ENCODE data around the gene PHOX2A.

PHOX2A gene

DNA sequence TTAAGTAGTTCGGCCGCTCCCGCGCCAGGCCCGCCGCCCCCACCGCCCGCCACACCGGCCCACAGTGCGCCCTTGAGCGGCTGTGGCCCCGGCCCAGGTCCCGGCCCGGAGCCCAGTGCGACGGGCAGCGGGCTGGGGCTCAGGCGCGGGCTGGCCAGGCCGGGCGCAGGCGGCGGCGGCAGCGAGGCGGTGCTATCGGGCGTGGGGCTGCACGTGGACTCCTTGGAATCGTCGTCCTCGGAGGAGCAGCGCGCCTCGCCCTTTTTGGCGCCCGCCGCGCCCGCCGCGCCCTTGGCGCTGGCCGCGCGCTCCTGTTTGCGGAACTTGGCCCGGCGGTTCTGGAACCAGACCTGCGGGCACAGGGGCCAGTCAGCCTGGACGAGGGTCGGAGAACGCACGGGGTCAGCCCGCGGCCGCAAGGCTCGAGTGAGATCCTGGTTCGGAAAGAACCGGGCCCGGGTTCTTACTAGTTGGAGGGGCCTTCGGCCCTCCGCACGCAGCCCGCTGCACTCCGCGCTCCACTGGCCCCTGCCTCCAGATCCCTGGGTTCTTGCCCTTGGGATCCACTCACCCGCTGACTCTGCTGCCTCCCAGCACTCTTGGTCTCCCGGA, 4.0 kb downstream of the PHOX2A start:
- DNase-seq (ENCODE audit: low read depth) = no peak
- peak overlapping the region; percentile 3; the same call in 1 of the 2 replicates for H3K4me3 ChIP-seq (ENCODE audit: control insufficient read depth, low read depth, low read length)
- TF ChIP-seq CTCF (IDR thresholded peaks at IDR 0.05; ENCODE audit: control insufficient read depth, insufficient read depth, low read depth, low read length, missing control alignments) = no peak

DNA sequence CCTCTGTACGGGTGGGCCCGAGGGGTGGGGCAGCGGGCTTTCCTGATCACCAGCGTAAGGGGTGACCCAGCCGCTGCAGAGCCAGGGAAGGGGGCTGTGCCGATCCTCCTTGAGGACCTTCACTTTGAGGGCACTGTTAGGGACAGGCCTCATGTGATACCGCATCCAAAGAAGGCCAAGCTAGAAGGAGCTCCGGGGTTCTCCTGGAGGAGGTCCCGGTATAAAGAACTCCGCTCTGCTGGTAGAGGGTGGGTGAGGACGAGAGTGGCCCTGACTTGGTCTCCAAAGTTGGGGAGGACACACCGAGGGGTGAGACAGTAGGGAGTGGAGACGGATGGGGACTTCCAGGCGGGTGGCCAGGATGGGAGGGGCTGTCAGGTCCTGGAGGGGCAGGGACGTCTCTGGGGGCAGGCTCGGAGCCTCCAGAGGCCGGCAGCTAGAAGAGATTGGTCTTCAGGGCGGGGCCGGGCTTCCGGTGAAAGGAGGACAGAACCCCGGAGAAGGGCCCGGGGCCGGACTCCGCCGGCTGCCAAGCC, 4.6 kb downstream of the PHOX2A start:
- peak overlapping the region; percentile 1; the same call in 1 of the 2 replicates for H3K4me3 ChIP-seq (ENCODE audit: control insufficient read depth, low read depth, low read length)
- no peak for TF ChIP-seq CTCF (IDR thresholded peaks at IDR 0.05; ENCODE audit: control insufficient read depth, insufficient read depth, low read depth, low read length, missing control alignments)
- no peak for DNase-seq (ENCODE audit: low read depth)

DNA sequence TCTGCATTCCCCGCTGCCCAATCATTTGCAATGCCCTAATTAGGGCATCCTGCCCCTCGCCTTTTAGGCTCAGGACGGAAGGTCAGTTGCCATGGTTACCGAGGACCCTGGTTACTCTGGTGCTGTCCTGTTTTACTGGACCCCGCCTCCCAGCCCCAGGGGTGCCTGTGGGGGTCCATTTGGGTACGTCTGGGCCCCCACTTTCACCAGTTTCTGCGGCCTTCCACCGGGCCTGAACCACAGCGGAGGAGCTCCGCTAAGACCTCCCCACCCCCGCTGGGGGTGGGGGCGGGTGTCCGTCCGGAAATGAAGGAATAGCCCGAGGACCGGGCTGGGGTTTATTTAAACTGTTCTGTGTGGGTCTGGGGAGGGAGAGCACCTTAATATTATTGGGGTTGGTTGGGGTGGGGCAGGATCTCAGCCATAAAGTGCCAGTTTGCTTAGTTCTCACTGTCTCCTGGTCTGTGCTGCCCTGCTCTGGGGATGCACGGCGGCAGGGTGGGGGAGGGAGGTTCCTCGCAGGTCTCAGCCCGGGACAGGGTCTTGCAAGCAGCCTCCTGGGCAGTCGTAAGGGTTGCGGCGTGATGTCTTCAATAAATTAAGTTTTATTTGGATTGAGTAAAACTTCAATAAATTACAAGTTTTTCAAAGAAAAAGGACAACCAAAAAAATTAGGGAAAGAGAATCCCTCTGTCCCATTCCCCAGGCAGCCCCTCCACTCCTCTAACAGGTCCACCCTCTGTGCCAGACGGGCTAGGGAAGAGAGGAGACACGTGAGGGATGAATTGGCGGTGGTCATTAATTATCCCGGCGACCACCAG, 5.3 kb downstream of the PHOX2A start:
- H3K4me3 ChIP-seq (ENCODE audit: control insufficient read depth, low read depth, low read length) = no peak overlapping the region
- TF ChIP-seq CTCF (IDR thresholded peaks at IDR 0.05; ENCODE audit: control insufficient read depth, insufficient read depth, low read depth, low read length, missing control alignments) = no peak
- no peak for DNase-seq (ENCODE audit: low read depth)

DNA sequence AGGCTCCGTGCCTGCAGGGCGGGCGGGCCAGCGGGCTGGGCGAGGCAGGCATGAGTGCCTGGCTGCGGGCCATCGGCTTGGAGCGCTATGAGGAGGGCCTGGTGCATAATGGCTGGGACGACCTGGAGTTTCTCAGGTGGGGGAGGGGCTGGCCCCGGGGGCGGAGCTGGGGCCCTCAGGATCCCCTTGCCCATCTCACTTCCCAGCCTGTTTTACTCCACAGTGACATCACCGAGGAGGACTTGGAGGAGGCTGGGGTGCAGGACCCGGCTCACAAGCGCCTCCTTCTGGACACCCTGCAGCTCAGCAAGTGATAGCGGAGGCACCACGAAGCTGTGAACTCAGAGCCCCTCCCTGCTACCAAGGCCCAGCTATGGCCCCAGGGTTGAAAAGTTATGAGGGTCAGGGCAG, 5.9 kb downstream of the PHOX2A start:
- peak; percentile 73 for TF ChIP-seq CTCF (IDR thresholded peaks at IDR 0.05; ENCODE audit: control insufficient read depth, insufficient read depth, low read depth, low read length, missing control alignments)
- DNase-seq (ENCODE audit: low read depth) = no peak
- H3K4me3 ChIP-seq (ENCODE audit: control insufficient read depth, low read depth, low read length) = no peak overlapping the region

- no peak overlapping the region for H3K4me3 ChIP-seq (ENCODE audit: control insufficient read depth, low read depth, low read length)
- no peak for TF ChIP-seq CTCF (IDR thresholded peaks at IDR 0.05; ENCODE audit: control insufficient read depth, insufficient read depth, low read depth, low read length, missing control alignments)
- DNase-seq (ENCODE audit: low read depth) = no peak
These were observed 6.7 kb downstream of the PHOX2A start for GRCh38 chr11:72237112-72237931.

GRCh38 chr11:72236774-72237111, 7.2 kb downstream of the PHOX2A start:
- no peak overlapping the region for H3K4me3 ChIP-seq (ENCODE audit: control insufficient read depth, low read depth, low read length)
- DNase-seq (ENCODE audit: low read depth) = no peak
- no peak for TF ChIP-seq CTCF (IDR thresholded peaks at IDR 0.05; ENCODE audit: control insufficient read depth, insufficient read depth, low read depth, low read length, missing control alignments)

All from AG09309 (cell line).